ENCODE data around the gene EIF2B2. TPM values are rescaled to one million over a fixed set of nuclear protein-coding genes. Genes with fewer than 3 reads are reported as not detected.

EIF2B2 gene
- total and polyA plus RNA-seq, 2 of the 13 experiments (the other 11 are each of a cell fraction or from before 2014, with no cell fraction given) = 54.4 to 78.6 TPM

- 16% methylated on average over 9 of the region's 15 CpGs for WGBS (ENCODE audit: low lambda C conversion rate)
- Histone ChIP-seq H3K4me3 (replicated peaks in 1 of 3; ENCODE audit: insufficient read depth in 1 of 3, low read depth in 2 of 3, low read length in 3 of 3) (peak overlapping the region in 1 of 3 experiments; percentile 15; a peak in 1 of 6 replicates), H3K27ac (ENCODE audit: extremely low read length, insufficient read depth, low read length) (no peak overlapping the region), H2AFZ (ENCODE audit: low read length) (no peak overlapping the region), H3K27me3 (ENCODE audit: control insufficient read depth in 1 of 2, insufficient read depth in 2 of 2, low read length in 2 of 2) (peaks cover 0 to 36% of the 10 kb centered on the region in 2 experiments; a peak in 3 of 5 replicates), H3K4me1 (ENCODE audit: insufficient read depth, low read length) (peaks cover 43% of the 10 kb centered on the region), H3K36me3 (replicated peaks in 1 of 2; ENCODE audit: control insufficient read depth in 1 of 2, insufficient read depth in 2 of 2, low read length in 2 of 2) (no peaks in the 10 kb centered on the region), H3K9me3 (ENCODE audit: low read length) (no peaks in the 10 kb centered on the region), H4K20me1 (ENCODE audit: insufficient read depth, low read length) (no peaks in the 10 kb centered on the region), H3K9ac (ENCODE audit: insufficient read depth, low read depth, low read length) (no peak overlapping the region), H3K4me2 (ENCODE audit: low read depth, low read length) (peak overlapping the region; percentile 70), H3K79me2 (ENCODE audit: insufficient read depth, low read length) (no peaks in the 10 kb centered on the region)
- FAIRE-seq (no peak), ATAC-seq (peak; percentile 43), DNase-seq (ENCODE audit: low spot score) (no peak)
- in situ Hi-C loops (cut with HindIII; ENCODE audit: extremely low pct_ligation_motif_present, low pct_unique_long_range_greater_than_20kb) = no loop called here
- no TSS peak for BruUV-seq (replicated peaks)
- intact Hi-C loops (cut with micrococcal nuclease; ENCODE audit: unreplicated experiment) = no loop called here
- ChIA-PET POLR2A (interaction anchor here (1.2 to 2.0 kb wide), 4 partner anchors 19 to 95 kb away, joined by 3 to 5 read pairs (median 4); partner anchors contain the start of genes EIF2B2, PGF and ZC2HC1C), CTCF (ENCODE audit: low intra/inter-chr PET ratio, low total read pairs) (no interaction called here)
- no peak for TF ChIP-seq FLYWCH1 (CRISPR knock-in tag; IDR thresholded peaks at IDR 0.05)
- TF ChIP-seq ZNF282 (IDR thresholded peaks at IDR 0.05; ENCODE audit: partially characterized antibody) = no peak
- no peak for TF ChIP-seq ZNF552 (CRISPR knock-in tag; IDR thresholded peaks at IDR 0.05; ENCODE audit: borderline replicate concordance)
- TF ChIP-seq TBL1XR1 (IDR thresholded peaks at IDR 0.05; ENCODE audit: borderline replicate concordance, low read length, partially characterized antibody) = no peak
- TF ChIP-seq CREBL2 (CRISPR knock-in tag; IDR thresholded peaks at IDR 0.05; ENCODE audit: borderline replicate concordance) = no peak
- no peak for TF ChIP-seq ZNF891 (CRISPR knock-in tag; IDR thresholded peaks at IDR 0.05)
- no peak for TF ChIP-seq REPIN1 (CRISPR knock-in tag; IDR thresholded peaks at IDR 0.05; ENCODE audit: borderline replicate concordance, low read depth)
- no peak for TF ChIP-seq DRAP1 (CRISPR knock-in tag; IDR thresholded peaks at IDR 0.05)
- TF ChIP-seq HNF4G (IDR thresholded peaks at IDR 0.05; ENCODE audit: borderline replicate concordance, low read depth, low read length) = no peak
- TF ChIP-seq HNF4G (CRISPR knock-in tag; IDR thresholded peaks at IDR 0.05; ENCODE audit: borderline replicate concordance, low read depth) = no peak
- peak; percentile 18; the same call in 1 of the 2 replicates for TF ChIP-seq MAX (IDR thresholded peaks at IDR 0.05)
- TF ChIP-seq BORCS8-MEF2B (CRISPR knock-in tag; IDR thresholded peaks at IDR 0.05) = no peak
- peak; percentile 86 for TF ChIP-seq ZNF770 (CRISPR knock-in tag; IDR thresholded peaks at IDR 0.05)
- no peak for TF ChIP-seq EEA1 (CRISPR knock-in tag; IDR thresholded peaks at IDR 0.05; ENCODE audit: borderline replicate concordance)
- TF ChIP-seq CSRNP2 (CRISPR knock-in tag; conservative IDR thresholded peaks at IDR 0.05; ENCODE audit: low read depth) = no peak
- TF ChIP-seq HNRNPK (IDR thresholded peaks at IDR 0.05; ENCODE audit: low read depth, low read length, poor library complexity, severe bottlenecking) = no peak
- TF ChIP-seq NR2F1 (CRISPR knock-in tag; IDR thresholded peaks at IDR 0.05) = no peak
- TF ChIP-seq MTERF4 (CRISPR knock-in tag; IDR thresholded peaks at IDR 0.05) = no peak
Observed at GRCh38 chr14:74974364-74975058, 28.2 kb upstream of the EIF2B2 start.

All from HepG2 (cell line).